PC-3 (cell line): ENCODE data around the gene RNF149.

ENCODE experiments used
- EZH2 ChIP-seq: fragments of 300-600 bp; sonication (generic); IDR thresholded peaks from one replicate; pipeline ENCODE4 v1.6.1; 2017; ENCODE audit warnings: antibody characterized with exemption, mild to moderate bottlenecking, low read length; ENCODE audit not compliant: unreplicated experiment
- EZH2phosphoT487 ChIP-seq: fragments of 300-600 bp; sonication (generic); IDR thresholded peaks from 2 replicates; pipeline ENCODE4 v1.6.1; 2018; ENCODE audit warnings: mild to moderate bottlenecking, antibody characterized with exemption, low read length, borderline replicate concordance
- TF ChIP-seq, protein P1 (sequence below): fragments of 300-600 bp; sonication (generic); conservative IDR thresholded peaks from 2 replicates; pipeline ENCODE4 v1.5.1; 2017; ENCODE audit warnings: antibody characterized with exemption, low read depth, mild to moderate bottlenecking, low read length

DNA sequence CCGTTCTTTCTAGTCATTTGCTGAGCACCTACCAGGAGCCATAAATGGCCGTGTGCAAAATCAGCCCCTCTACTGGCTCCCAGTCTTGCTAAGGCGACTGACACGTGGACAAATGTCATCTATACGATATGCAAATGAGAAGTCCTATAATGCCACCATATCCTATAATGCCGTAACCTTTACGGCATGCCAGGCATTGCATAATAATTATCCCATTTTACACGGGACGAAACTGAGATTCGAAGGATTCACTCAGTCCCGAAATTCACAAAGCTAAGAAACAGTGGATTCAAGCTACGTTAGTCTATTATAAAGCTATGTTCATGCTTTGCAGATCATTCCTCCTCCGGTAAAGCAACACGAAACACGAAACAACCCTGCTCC, 34.1 kb upstream of the RNF149 start:
- TF ChIP-seq, protein P1, sequence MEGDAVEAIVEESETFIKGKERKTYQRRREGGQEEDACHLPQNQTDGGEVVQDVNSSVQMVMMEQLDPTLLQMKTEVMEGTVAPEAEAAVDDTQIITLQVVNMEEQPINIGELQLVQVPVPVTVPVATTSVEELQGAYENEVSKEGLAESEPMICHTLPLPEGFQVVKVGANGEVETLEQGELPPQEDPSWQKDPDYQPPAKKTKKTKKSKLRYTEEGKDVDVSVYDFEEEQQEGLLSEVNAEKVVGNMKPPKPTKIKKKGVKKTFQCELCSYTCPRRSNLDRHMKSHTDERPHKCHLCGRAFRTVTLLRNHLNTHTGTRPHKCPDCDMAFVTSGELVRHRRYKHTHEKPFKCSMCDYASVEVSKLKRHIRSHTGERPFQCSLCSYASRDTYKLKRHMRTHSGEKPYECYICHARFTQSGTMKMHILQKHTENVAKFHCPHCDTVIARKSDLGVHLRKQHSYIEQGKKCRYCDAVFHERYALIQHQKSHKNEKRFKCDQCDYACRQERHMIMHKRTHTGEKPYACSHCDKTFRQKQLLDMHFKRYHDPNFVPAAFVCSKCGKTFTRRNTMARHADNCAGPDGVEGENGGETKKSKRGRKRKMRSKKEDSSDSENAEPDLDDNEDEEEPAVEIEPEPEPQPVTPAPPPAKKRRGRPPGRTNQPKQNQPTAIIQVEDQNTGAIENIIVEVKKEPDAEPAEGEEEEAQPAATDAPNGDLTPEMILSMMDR: no peak
- no peak for TF ChIP-seq EZH2phosphoT487
- no peak for TF ChIP-seq EZH2
